Measurements from ENCODE around the gene ASRGL1.

The ASRGL1 gene

GRCh38 chr11:62399172-62399877, 62.1 kb downstream of the ASRGL1 start:
- H3K23ac ChIP-seq (ENCODE audit: low read depth, low read length, poor library complexity), result no peak overlapping the region
- H3K4ac ChIP-seq (ENCODE audit: low read length), result no peak overlapping the region
- no peak overlapping the region for H4K91ac ChIP-seq (ENCODE audit: low read depth, low read length, poor library complexity)
- H3K18ac ChIP-seq (ENCODE audit: low read length), result no peak overlapping the region
- no peak for DNase-seq (ENCODE audit: low spot score)
- H2AFZ ChIP-seq (ENCODE audit: low read length), result peak overlapping the region; percentile 8
- no peak overlapping the region for H2BK12ac ChIP-seq (ENCODE audit: low read length)
- H2BK120ac ChIP-seq (ENCODE audit: low read depth, low read length), result no peak overlapping the region
- H3K27me3 ChIP-seq (ENCODE audit: control insufficient read depth in 3 of 3, insufficient read depth in 3 of 3, low read depth in 1 of 3, low read length in 3 of 3), result peaks cover 0 to 2% (median 0%) of the 10 kb centered on the region in 3 experiments
- H2BK15ac ChIP-seq (ENCODE audit: low read length), result peak overlapping the region; percentile 8
- no peak overlapping the region for H4K8ac ChIP-seq (ENCODE audit: low read depth, low read length)
- H3K27ac ChIP-seq (replicated peaks; ENCODE audit: low read length), result no peak overlapping the region
- H3K14ac ChIP-seq (ENCODE audit: low read length), result no peak overlapping the region
- H3K79me1 ChIP-seq (ENCODE audit: low read depth, low read length), result no peaks in the 10 kb centered on the region
- no peak overlapping the region for H3K4me2 ChIP-seq (ENCODE audit: insufficient read depth, low read length, poor library complexity, severe bottlenecking)
- no peak overlapping the region for H2BK5ac ChIP-seq (ENCODE audit: low read length)
- no peaks in the 10 kb centered on the region for H3K36me3 ChIP-seq (replicated peaks in 1 of 2; ENCODE audit: control insufficient read depth in 2 of 2, insufficient read depth in 2 of 2, low read length in 2 of 2)
- H3K4me1 ChIP-seq (ENCODE audit: control insufficient read depth in 2 of 2, insufficient read depth in 1 of 2, low read depth in 1 of 2, low read length in 2 of 2), result peaks cover 11 to 19% of the 10 kb centered on the region in 2 donors
- H3K9me3 ChIP-seq (replicated peaks in 1 of 2; ENCODE audit: control insufficient read depth in 2 of 2, insufficient read depth in 1 of 2, low read depth in 1 of 2, low read length in 2 of 2), result no peaks in the 10 kb centered on the region
- no CpG with 5 or more reads among the region's 10 CpGs for WGBS, 2 donors (ENCODE audit: extremely low coverage in 2 of 2, insufficient read length in 2 of 2, insufficient replicate concordance in 1 of 2)
- H3K4me3 ChIP-seq (ENCODE audit: low read length in 2 of 2), result no peak overlapping the region
- H3K9ac ChIP-seq (ENCODE audit: low read depth, low read length, poor library complexity), result peak overlapping the region; percentile 53
- H2AK5ac ChIP-seq (ENCODE audit: low read depth, low read length), result no peak overlapping the region

- no peak overlapping the region for H3K27ac ChIP-seq (replicated peaks; ENCODE audit: low read length)
- H3K27me3 ChIP-seq (ENCODE audit: control insufficient read depth in 3 of 3, insufficient read depth in 3 of 3, low read depth in 1 of 3, low read length in 3 of 3), result peaks cover 0 to 7% (median 0%) of the 10 kb centered on the region in 3 experiments
- no peak overlapping the region for H3K4me2 ChIP-seq (ENCODE audit: insufficient read depth, low read length, poor library complexity, severe bottlenecking)
- peak overlapping the region; percentile 8 for H2AFZ ChIP-seq (ENCODE audit: low read length)
- no peak for DNase-seq (ENCODE audit: low spot score)
- H2BK5ac ChIP-seq (ENCODE audit: low read length), result no peak overlapping the region
- peaks cover 11 to 19% of the 10 kb centered on the region in 2 donors for H3K4me1 ChIP-seq (ENCODE audit: control insufficient read depth in 2 of 2, insufficient read depth in 1 of 2, low read depth in 1 of 2, low read length in 2 of 2)
- no peak overlapping the region for H3K23ac ChIP-seq (ENCODE audit: low read depth, low read length, poor library complexity)
- H3K4ac ChIP-seq (ENCODE audit: low read length), result no peak overlapping the region
- H3K18ac ChIP-seq (ENCODE audit: low read length), result no peak overlapping the region
- no peak overlapping the region for H4K91ac ChIP-seq (ENCODE audit: low read depth, low read length, poor library complexity)
- peak overlapping the region; percentile 8 for H2BK15ac ChIP-seq (ENCODE audit: low read length)
- no peak overlapping the region for H3K14ac ChIP-seq (ENCODE audit: low read length)
- H2AK5ac ChIP-seq (ENCODE audit: low read depth, low read length), result no peak overlapping the region
- H3K9me3 ChIP-seq (replicated peaks in 1 of 2; ENCODE audit: control insufficient read depth in 2 of 2, insufficient read depth in 1 of 2, low read depth in 1 of 2, low read length in 2 of 2), result no peaks in the 10 kb centered on the region
- WGBS, 2 donors (ENCODE audit: extremely low coverage in 2 of 2, insufficient read length in 2 of 2, insufficient replicate concordance in 1 of 2), result no CpG with 5 or more reads among the region's 7 CpGs
- no peak overlapping the region for H3K4me3 ChIP-seq (ENCODE audit: low read length in 2 of 2)
- H3K9ac ChIP-seq (ENCODE audit: low read depth, low read length, poor library complexity), result no peak overlapping the region
- no peak overlapping the region for H2BK120ac ChIP-seq (ENCODE audit: low read depth, low read length)
- no peaks in the 10 kb centered on the region for H3K79me1 ChIP-seq (ENCODE audit: low read depth, low read length)
- no peak overlapping the region for H4K8ac ChIP-seq (ENCODE audit: low read depth, low read length)
- no peaks in the 10 kb centered on the region for H3K36me3 ChIP-seq (replicated peaks in 1 of 2; ENCODE audit: control insufficient read depth in 2 of 2, insufficient read depth in 2 of 2, low read length in 2 of 2)
- no peak overlapping the region for H2BK12ac ChIP-seq (ENCODE audit: low read length)
Observed at GRCh38 chr11:62399878-62400266, 62.6 kb downstream of the ASRGL1 start.

DNA sequence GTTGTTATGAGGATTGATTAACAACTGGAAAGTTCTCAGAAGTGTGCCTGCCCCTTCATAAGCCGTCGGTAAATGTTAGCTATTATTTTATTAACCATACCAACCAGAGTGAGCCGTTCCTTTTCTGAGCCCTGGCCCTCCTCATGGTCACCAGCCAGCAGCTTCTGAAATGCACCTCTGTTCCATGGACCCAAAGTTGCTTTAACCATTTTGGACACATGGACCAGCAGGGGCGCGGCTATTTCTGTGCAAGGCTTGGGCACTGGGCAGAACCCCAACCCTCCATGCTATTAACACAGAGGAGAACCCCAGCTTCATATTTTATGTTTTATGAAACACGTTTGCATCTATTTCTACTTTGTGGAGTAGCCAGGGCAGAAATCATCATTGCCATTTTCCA, 63.0 kb downstream of the ASRGL1 start:
- peaks cover 8 to 17% of the 10 kb centered on the region in 2 donors for H3K4me1 ChIP-seq (ENCODE audit: control insufficient read depth in 2 of 2, insufficient read depth in 1 of 2, low read depth in 1 of 2, low read length in 2 of 2)
- H3K79me1 ChIP-seq (ENCODE audit: low read depth, low read length), result no peaks in the 10 kb centered on the region
- no peak overlapping the region for H2AK5ac ChIP-seq (ENCODE audit: low read depth, low read length)
- H2BK5ac ChIP-seq (ENCODE audit: low read length), result no peak overlapping the region
- peaks cover 0 to 9% (median 0%) of the 10 kb centered on the region in 3 experiments for H3K27me3 ChIP-seq (ENCODE audit: control insufficient read depth in 3 of 3, insufficient read depth in 3 of 3, low read depth in 1 of 3, low read length in 3 of 3)
- no peak overlapping the region for H2AFZ ChIP-seq (ENCODE audit: low read length)
- no peak overlapping the region for H4K8ac ChIP-seq (ENCODE audit: low read depth, low read length)
- H3K4me2 ChIP-seq (ENCODE audit: insufficient read depth, low read length, poor library complexity, severe bottlenecking), result no peak overlapping the region
- no CpG with 5 or more reads among the region's 6 CpGs for WGBS, 2 donors (ENCODE audit: extremely low coverage in 2 of 2, insufficient read length in 2 of 2, insufficient replicate concordance in 1 of 2)
- no peak overlapping the region for H4K91ac ChIP-seq (ENCODE audit: low read depth, low read length, poor library complexity)
- no peak overlapping the region for H2BK15ac ChIP-seq (ENCODE audit: low read length)
- no peak overlapping the region for H3K27ac ChIP-seq (replicated peaks; ENCODE audit: low read length)
- H3K14ac ChIP-seq (ENCODE audit: low read length), result no peak overlapping the region
- no peak overlapping the region for H3K9ac ChIP-seq (ENCODE audit: low read depth, low read length, poor library complexity)
- no peaks in the 10 kb centered on the region for H3K36me3 ChIP-seq (replicated peaks in 1 of 2; ENCODE audit: control insufficient read depth in 2 of 2, insufficient read depth in 2 of 2, low read length in 2 of 2)
- H3K4ac ChIP-seq (ENCODE audit: low read length), result no peak overlapping the region
- no peak for DNase-seq (ENCODE audit: low spot score)
- H3K9me3 ChIP-seq (replicated peaks in 1 of 2; ENCODE audit: control insufficient read depth in 2 of 2, insufficient read depth in 1 of 2, low read depth in 1 of 2, low read length in 2 of 2), result no peaks in the 10 kb centered on the region
- no peak overlapping the region for H3K18ac ChIP-seq (ENCODE audit: low read length)
- H3K23ac ChIP-seq (ENCODE audit: low read depth, low read length, poor library complexity), result no peak overlapping the region
- no peak overlapping the region for H2BK120ac ChIP-seq (ENCODE audit: low read depth, low read length)
- H3K4me3 ChIP-seq (ENCODE audit: low read length in 2 of 2), result no peak overlapping the region
- H2BK12ac ChIP-seq (ENCODE audit: low read length), result no peak overlapping the region

DNA sequence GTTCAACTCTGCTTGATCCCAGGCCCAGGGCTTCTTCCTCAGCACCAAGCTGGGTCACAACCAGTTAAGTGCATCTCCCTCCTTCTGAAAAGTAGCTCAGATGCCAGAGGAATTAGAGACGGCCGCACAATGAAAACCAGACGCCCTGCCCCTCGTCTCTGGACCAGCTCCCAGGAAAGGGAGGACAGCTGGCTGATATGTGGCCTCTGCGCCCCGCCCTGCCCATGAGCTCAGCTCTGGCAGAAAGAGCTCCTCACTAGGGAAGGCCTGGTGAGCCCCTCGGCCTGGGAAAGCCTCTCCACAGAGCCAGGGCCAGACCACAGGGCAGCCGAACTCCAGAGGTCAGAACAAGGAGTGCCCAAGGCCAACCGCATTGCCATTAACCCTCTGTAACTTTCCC, 63.5 kb downstream of the ASRGL1 start:
- no peak overlapping the region for H3K23ac ChIP-seq (ENCODE audit: low read depth, low read length, poor library complexity)
- no peak overlapping the region for H2BK5ac ChIP-seq (ENCODE audit: low read length)
- H3K18ac ChIP-seq (ENCODE audit: low read length), result no peak overlapping the region
- no peaks in the 10 kb centered on the region for H3K9me3 ChIP-seq (replicated peaks in 1 of 2; ENCODE audit: control insufficient read depth in 2 of 2, insufficient read depth in 1 of 2, low read depth in 1 of 2, low read length in 2 of 2)
- no peak overlapping the region for H3K27ac ChIP-seq (replicated peaks; ENCODE audit: low read length)
- H4K91ac ChIP-seq (ENCODE audit: low read depth, low read length, poor library complexity), result no peak overlapping the region
- H2BK15ac ChIP-seq (ENCODE audit: low read length), result no peak overlapping the region
- no peaks in the 10 kb centered on the region for H3K36me3 ChIP-seq (replicated peaks in 1 of 2; ENCODE audit: control insufficient read depth in 2 of 2, insufficient read depth in 2 of 2, low read length in 2 of 2)
- no peak for DNase-seq (ENCODE audit: low spot score)
- no peak overlapping the region for H2AK5ac ChIP-seq (ENCODE audit: low read depth, low read length)
- no peak overlapping the region for H3K4ac ChIP-seq (ENCODE audit: low read length)
- H2AFZ ChIP-seq (ENCODE audit: low read length), result no peak overlapping the region
- H3K9ac ChIP-seq (ENCODE audit: low read depth, low read length, poor library complexity), result no peak overlapping the region
- no peaks in the 10 kb centered on the region for H3K79me1 ChIP-seq (ENCODE audit: low read depth, low read length)
- WGBS, 2 donors (ENCODE audit: extremely low coverage in 2 of 2, insufficient read length in 2 of 2, insufficient replicate concordance in 1 of 2), result no CpG with 5 or more reads among the region's 9 CpGs
- no peak overlapping the region for H3K14ac ChIP-seq (ENCODE audit: low read length)
- no peak overlapping the region for H2BK120ac ChIP-seq (ENCODE audit: low read depth, low read length)
- H4K8ac ChIP-seq (ENCODE audit: low read depth, low read length), result no peak overlapping the region
- H3K4me3 ChIP-seq (ENCODE audit: low read length in 2 of 2), result no peak overlapping the region
- peaks cover 0 to 11% (median 0%) of the 10 kb centered on the region in 3 experiments for H3K27me3 ChIP-seq (ENCODE audit: control insufficient read depth in 3 of 3, insufficient read depth in 3 of 3, low read depth in 1 of 3, low read length in 3 of 3)
- H2BK12ac ChIP-seq (ENCODE audit: low read length), result no peak overlapping the region
- H3K4me2 ChIP-seq (ENCODE audit: insufficient read depth, low read length, poor library complexity, severe bottlenecking), result no peak overlapping the region
- peaks cover 8 to 17% of the 10 kb centered on the region in 2 donors for H3K4me1 ChIP-seq (ENCODE audit: control insufficient read depth in 2 of 2, insufficient read depth in 1 of 2, low read depth in 1 of 2, low read length in 2 of 2)

Data from neuronal stem cell (in vitro differentiated cells).